ENCODE measurements around the gene SNU13.

- TF ChIP-seq CTCF (conservative IDR thresholded peaks at IDR 0.05 in 1 of 2, IDR thresholded peaks at IDR 0.05 in 1 of 2; ENCODE audit: low read depth in 1 of 2, low read length in 2 of 2) (no peak), EZH2 (IDR thresholded peaks at IDR 0.05; ENCODE audit: low read length, missing control alignments) (no peak)
Measured at GRCh38 chr22:41641854-41642253, 46.8 kb downstream of the SNU13 start.

All from fibroblast of lung (primary cell).